Breast epithelium (tissue), 4 donors: ENCODE data around the gene BDP1. TPM values are rescaled to one million over a fixed set of nuclear protein-coding genes. Genes with fewer than 3 reads are reported as not detected.
A peak's percentile ranks its signal among the peaks of the same experiment; 100 is the strongest.
"Not testable (repeated sequence)": the region's sequence is repeated elsewhere in the genome, so short reads cannot be mapped to it uniquely, and the experiment has no call there.

Experiments
- DNase-seq, 2 donors: peaks; one replicate each; pipeline ENCODE4 v3.0.0-alpha.2; 2019; ENCODE audit warnings: low spot score in 2 of 2
- H3K27ac ChIP-seq, 2 donors: fragments of 200-600 bp; sonication (generic) in 1 of 2; one replicate each; pipeline ENCODE4 v1.5.1; 2016 to 2019; ENCODE audit warnings: mild to moderate bottlenecking in 1 of 2
- H3K27me3 ChIP-seq, 2 donors: fragments of 200-600 bp; sonication (generic) in 1 of 2; one replicate each; pipeline versions ENCODE4 v1.5.1 to v1.6.0; 2017 to 2019; ENCODE audit warnings: control low read depth in 1 of 2, mild to moderate bottlenecking in 1 of 2
- H3K36me3 ChIP-seq: fragments of 200-600 bp; one replicate; pipeline ENCODE4 v1.5.1; 2019
- H3K4me1 ChIP-seq, 2 donors: fragments of 200-600 bp; sonication (generic); one replicate each; pipeline ENCODE4 v1.5.1; 2016 to 2019; ENCODE audit warnings: control low read depth in 1 of 2
- H3K4me3 ChIP-seq, 3 donors: fragments of 200-600 bp; sonication (generic); 1 replicate in 2 of 3; 2 replicates in 1 of 3; pipeline ENCODE4 v1.5.1; 2016 to 2019; ENCODE audit warnings: mild to moderate bottlenecking in 3 of 3, moderate library complexity in 2 of 3
- H3K9me3 ChIP-seq, 2 donors: fragments of 200-600 bp; sonication (generic) in 1 of 2; one replicate each; pipeline ENCODE4 v1.5.1; 2016 to 2019; ENCODE audit warnings: control low read depth in 1 of 2
- CTCF ChIP-seq, 3 donors: fragments of 450-650 bp; IDR thresholded peaks; one replicate each; pipeline ENCODE4 v1.5.1; 2016 to 2017; ENCODE audit warnings: antibody characterized with exemption in 3 of 3, mild to moderate bottlenecking in 3 of 3, moderate library complexity in 3 of 3
- POLR2A ChIP-seq: fragments of 450-650 bp; IDR thresholded peaks from one replicate; pipeline ENCODE4 v1.6.1; 2016; ENCODE audit warnings: antibody characterized with exemption, mild to moderate bottlenecking, moderate library complexity
- POLR2AphosphoS5 ChIP-seq, 3 donors: sonication (generic); formaldehyde crosslinking; IDR thresholded peaks; one replicate each; pipeline ENCODE4 v1.6.1; 2017; ENCODE audit warnings: antibody characterized with exemption in 3 of 3
- intact Hi-C: fragments of 100-400 bp; cut with DNase I; formaldehyde crosslinking; loops from one replicate; pipeline ENCODE4 v1.15.1; 2023; ENCODE audit warnings: low total_unique reads
- total RNA-seq, 3 donors: library from RNA; depleted of rRNA; stranded (reverse); fragments of >200 nt; gene quantifications; one replicate each; pipeline ENCODE4 v1.1.0, GENCODE V29; 2016

Gene BDP1
- total RNA-seq, 3 donors from 2014 or later: 26.4 to 119 (median 41.6) TPM

GRCh38 chr5:71481441-71481840 is 26.0 kb downstream of the BDP1 start:
- intact Hi-C loops: no loop called here
- Histone ChIP-seq H3K27me3 (no peaks in the 10 kb centered on the region), H3K9me3 (no peaks in the 10 kb centered on the region), H3K4me1 (peaks cover 0 to 12% of the 10 kb centered on the region in 2 donors), H3K4me3 (no peak overlapping the region), H3K36me3 (no peaks in the 10 kb centered on the region), H3K27ac (no peak overlapping the region)
- DNase-seq: no peak
- no peak for TF ChIP-seq POLR2A
- TF ChIP-seq POLR2AphosphoS5 (IDR thresholded peaks at IDR 0.05): no peak
- TF ChIP-seq CTCF (IDR thresholded peaks at IDR 0.05): no peak

GRCh38 chr5:71482132-71482531 is 26.7 kb downstream of the BDP1 start:
- Histone ChIP-seq H3K36me3 (no peaks in the 10 kb centered on the region), H3K27me3 (no peaks in the 10 kb centered on the region), H3K27ac (peak overlapping the region in 1 of 2 donors; percentile 36), H3K4me3 (no peak overlapping the region), H3K9me3 (no peaks in the 10 kb centered on the region), H3K4me1 (peaks cover 0 to 12% of the 10 kb centered on the region in 2 donors)
- DNase-seq: peak in 1 of 2 donors; percentile 57
- TF ChIP-seq CTCF (IDR thresholded peaks at IDR 0.05) (no peak), POLR2A (no peak), POLR2AphosphoS5 (IDR thresholded peaks at IDR 0.05) (no peak)
- intact Hi-C loops: no loop called here

GRCh38 chr5:71483355-71483754 is 27.9 kb downstream of the BDP1 start:
- Histone ChIP-seq H3K9me3 (no peaks in the 10 kb centered on the region), H3K4me3 (no peak overlapping the region), H3K27ac (peak overlapping the region in 1 of 2 donors; percentile 36), H3K36me3 (no peaks in the 10 kb centered on the region), H3K27me3 (no peaks in the 10 kb centered on the region), H3K4me1 (peaks cover 0 to 12% of the 10 kb centered on the region in 2 donors)
- intact Hi-C loops: no loop called here
- TF ChIP-seq CTCF (IDR thresholded peaks at IDR 0.05) (no peak), POLR2AphosphoS5 (IDR thresholded peaks at IDR 0.05) (no peak), POLR2A (no peak)
- DNase-seq: no peak

GRCh38 chr5:71492817-71493615 is 37.6 kb downstream of the BDP1 start:
- H3K4me3 ChIP-seq: no peak overlapping the region
- no peaks in the 10 kb centered on the region for H3K9me3 ChIP-seq
- no peaks in the 10 kb centered on the region for H3K27me3 ChIP-seq
- H3K4me1 ChIP-seq: no peaks in the 10 kb centered on the region
- TF ChIP-seq POLR2AphosphoS5 (IDR thresholded peaks at IDR 0.05) (no peak), POLR2A (no peak), CTCF (IDR thresholded peaks at IDR 0.05) (no peak)
- peaks cover 6% of the 10 kb centered on the region for H3K36me3 ChIP-seq
- intact Hi-C loops: no loop called here
- no peak for DNase-seq
- no peak overlapping the region for H3K27ac ChIP-seq

GRCh38 chr5:71494202-71494601 is 38.8 kb downstream of the BDP1 start:
- H3K4me1 ChIP-seq, intact Hi-C loops, H3K36me3 ChIP-seq, DNase-seq, H3K27ac ChIP-seq, H3K4me3 ChIP-seq, H3K27me3 ChIP-seq, H3K9me3 ChIP-seq: not testable (repeated sequence)

GRCh38 chr5:71498756-71499155 is 43.3 kb downstream of the BDP1 start:
- H3K4me3 ChIP-seq, intact Hi-C loops, DNase-seq, H3K36me3 ChIP-seq, H3K27ac ChIP-seq, H3K27me3 ChIP-seq, H3K4me1 ChIP-seq, H3K9me3 ChIP-seq: not testable (repeated sequence)
